Activated CD4-positive, alpha-beta T cell treated with anti-CD3 and anti-CD28 coated beads, Interleukin-2, amount 50 U/mL, for 4 hours (primary cell): Measurements from ENCODE around the gene ARNT2.
"Not testable (repeated sequence)": the region's sequence is repeated elsewhere in the genome, so short reads cannot be mapped to it uniquely, and the experiment has no call there.

Experiments used
- DNase-seq, 2 experiments: peaks; one replicate each; pipeline ENCODE4 v3.0.0-alpha.2; 2020

The ARNT2 gene

DNA sequence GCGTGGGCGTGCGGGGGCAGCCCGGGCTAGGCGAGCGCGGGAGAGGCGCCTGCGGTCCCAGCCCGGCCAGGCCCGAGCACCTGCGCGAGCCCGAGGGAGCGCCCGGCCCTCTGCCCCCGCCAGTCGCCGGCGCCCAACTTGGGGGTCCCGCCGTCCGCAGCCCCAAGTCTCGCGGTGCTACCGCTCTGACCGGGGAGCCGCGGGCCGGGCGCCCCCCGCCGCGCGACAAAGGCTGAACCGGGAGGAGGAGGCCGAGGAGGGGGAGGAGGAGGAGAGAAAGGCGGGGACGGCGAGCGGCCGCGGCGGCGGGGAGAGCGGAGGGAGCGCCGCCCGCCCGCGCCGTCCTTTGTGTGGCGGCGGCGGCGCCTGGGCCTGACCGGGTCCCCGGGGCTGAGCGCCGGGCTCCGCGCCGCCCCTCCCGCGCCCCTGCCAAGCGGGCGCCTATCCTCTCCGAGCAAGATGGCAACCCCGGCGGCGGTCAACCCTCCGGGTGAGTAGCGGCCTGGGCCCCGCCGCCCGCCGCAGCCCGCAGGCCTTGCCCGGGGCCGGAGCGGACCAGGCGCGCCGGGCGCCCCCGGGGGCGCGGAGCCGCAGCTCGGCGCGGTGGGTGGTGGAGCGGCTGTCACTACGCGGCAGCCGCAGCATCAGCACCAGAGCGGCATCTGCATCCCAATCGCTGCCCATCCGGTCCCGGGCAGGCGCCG, at the start of gene ARNT2:
Gene ARNT2, plus strand, starts transcription at position 326 of the 704 bp plus-strand sequence. Its CDS starts 134 bp downstream, at position 460.
- DNase-seq = no peak

DNA sequence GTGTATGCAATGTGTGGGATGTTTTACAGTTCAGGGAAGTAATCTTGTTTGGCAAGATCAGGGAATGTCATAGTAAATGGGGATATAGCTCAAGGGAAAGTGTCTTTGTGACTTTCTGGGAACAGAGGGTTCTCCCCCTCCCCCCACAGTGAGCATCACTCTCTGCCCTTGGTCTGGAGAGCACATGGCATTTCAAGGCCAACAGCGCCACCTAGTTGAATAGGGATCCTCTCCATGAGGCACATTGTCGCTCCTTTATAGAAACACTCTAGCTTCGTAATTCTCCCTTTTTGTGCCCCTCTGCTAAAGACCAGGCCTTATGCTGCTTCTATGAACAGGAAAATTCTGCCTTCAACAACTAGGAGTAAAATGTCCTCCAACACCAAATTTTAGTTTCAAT, 37.1 kb upstream of the ARNT2 start:
- DNase-seq = no peak

DNA sequence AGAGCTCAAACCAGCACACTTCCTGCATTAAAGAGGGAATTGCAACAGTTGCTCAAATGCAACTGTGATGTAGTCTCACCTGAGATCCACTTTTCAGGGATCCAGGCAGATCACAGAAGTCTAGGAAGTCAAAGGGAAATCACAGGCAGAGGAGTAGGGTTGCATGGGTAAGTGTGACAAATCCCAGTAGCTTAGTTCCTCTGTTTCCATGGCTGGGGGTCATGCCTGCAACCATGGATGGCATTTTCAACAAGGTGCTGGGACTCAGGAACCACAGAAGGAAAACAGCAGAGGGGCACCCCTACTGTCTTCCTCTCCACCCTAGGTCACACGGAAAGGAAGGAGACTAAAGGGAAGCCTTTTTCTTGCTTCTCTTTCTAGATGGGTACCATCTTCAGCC, 36.5 kb upstream of the ARNT2 start:
- no peak for DNase-seq

DNA sequence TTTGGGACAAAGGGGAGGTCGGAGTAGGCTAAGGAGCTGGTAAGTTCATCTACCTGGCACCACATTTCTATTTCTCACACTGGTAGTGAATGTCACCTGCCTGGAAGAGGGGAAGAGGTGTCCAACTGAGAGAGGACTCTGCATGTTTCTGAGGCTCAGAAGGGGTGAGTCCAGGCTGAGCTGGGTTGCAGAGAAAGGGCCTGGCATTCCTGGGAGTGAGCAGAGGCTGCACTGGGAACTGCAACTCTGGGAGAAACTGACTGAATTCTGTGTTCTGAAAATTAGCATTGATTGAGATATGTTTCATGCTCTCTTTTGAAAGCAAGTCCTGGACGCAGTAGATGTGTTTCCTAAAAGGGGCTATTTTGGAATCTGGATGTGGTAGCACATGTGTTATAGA, 32.3 kb upstream of the ARNT2 start:
- DNase-seq = no peak

DNA sequence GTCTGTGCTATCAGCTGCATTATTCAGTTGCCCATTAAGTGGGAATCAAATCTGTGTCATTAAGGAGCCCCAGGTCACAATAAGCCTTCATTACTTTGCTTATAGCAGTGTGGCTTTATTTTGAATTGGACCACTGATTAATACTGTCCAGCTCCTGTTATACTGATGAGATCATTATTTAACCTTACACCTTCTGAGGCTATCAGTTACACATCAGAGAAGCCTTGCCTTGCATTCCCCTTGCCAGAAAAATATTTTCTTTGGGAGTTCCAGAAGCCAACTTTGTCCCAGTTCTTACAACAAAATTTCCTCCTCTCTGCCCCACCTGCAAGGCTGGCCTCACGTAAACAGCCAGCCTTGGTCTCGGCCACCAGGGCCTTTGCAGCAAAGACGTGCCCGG, 29.7 kb upstream of the ARNT2 start:
- DNase-seq = no peak

DNA sequence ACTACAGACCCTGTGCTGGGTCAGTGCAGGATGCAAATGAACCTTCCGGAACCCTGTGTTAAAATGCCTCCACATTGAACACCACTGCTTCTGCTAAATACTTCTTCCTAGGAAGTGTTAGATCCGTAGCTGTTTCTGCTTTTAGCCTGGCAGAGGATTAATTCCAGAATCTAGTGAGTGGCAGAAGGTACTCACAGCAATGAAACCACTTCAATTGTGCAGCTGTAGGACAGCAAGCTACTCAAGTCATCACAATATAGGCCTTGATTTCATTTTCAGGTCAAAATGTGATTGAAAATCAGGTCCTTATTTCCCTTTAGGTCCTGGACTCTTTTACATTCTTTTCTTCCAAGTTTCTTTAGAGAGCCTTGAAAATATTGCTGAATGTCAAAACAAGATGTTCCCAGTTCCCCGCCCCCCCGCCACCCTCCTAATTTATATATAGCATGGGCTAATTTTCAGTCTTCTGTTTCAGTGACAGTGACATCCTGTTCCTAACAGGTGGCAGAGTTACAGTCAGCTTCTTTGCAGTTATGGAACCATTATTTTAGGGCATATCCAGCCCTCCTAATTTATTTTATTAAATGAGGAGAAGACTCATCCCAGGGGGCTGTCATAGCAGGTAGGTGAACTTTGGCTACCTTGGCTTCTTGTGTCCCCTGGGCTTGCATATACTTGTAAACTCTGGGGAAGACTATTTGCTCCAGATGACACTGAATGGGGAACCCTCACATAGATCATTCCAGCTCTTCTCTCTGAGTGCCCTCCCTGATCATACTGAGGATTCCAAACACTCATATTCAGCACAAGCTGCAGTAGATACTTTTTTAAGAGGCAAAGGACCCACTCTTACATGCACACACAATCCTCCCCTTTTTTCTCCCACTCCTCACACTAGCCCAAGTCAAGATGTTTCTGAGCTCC, 28.0 kb upstream of the ARNT2 start:
- DNase-seq = no peak

DNA sequence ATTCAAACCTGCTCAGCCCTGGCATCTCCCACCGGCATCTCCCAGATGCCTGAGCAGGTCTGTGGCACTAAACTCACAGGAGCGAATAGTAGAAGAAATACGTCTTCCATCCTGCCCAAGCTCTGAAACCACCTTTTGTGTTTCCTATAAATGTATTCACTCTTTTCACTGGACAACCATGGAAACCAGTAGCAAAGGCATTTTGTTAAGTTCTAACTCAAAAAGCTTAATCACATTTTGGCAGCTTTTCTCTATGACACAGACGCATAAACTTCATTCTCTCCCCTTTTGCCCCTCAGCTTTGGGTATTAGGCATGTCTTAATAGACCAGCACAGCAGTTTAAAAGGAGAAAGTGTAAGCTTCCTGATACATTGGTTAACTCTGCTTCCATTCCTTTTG, 24.5 kb upstream of the ARNT2 start:
- DNase-seq = no peak

DNA sequence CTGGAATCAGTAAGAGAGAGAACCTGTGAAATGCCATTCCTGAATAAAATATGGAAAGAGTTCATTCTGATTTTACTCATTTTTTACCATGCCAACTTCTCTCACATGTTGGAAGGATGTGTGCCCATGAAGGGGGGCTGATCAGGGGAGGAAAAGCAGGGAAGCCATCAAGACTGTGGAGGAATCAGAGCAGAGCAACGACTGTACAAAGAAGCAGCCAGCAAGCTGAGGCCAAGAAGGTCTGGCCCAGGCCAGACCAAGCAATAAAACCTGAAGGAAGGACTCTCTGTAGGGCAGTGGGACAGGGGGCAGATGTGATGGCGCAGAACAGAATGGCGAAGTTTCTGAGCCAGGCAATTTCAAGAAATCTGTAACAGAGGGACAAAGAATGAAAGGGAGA, 24.0 kb upstream of the ARNT2 start:
- no peak for DNase-seq

DNA sequence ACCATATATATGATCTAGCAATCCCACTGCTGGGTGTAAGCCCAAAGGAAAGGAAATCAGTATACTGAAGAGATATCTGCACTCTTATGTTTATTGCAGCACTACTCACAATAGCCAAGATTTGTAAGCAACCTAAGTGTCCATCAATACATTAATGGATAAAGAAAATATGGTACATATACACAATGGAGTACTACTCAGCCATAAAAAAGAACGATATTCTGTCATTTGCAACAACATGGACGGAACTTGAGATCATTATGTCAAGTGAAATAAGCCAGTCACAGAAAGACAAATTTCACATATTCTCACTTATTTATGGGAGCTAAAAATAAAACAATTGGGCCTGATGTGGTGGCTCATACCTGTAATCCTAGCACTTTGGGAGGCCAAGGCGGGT, 21.9 kb upstream of the ARNT2 start:
- DNase-seq = no peak

DNA sequence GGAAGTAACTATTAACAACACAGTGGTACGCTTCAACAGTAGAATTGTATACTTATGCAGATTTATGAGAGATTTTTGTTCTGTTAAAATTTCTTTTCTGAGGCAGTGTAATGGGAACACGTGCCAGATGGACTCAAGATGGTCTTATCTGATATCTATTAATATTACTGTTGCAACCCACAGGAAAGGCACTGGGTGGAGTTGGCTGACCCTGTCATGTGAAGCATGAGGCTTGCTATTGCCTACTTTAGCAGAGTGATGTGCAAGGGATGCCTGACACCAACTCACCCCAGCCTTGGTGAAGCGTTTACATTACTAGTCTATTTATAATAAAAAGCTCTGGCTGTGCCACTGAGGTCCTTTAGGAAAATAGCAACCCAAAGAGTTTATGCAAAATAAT, 19.8 kb upstream of the ARNT2 start:
- no peak for DNase-seq

DNA sequence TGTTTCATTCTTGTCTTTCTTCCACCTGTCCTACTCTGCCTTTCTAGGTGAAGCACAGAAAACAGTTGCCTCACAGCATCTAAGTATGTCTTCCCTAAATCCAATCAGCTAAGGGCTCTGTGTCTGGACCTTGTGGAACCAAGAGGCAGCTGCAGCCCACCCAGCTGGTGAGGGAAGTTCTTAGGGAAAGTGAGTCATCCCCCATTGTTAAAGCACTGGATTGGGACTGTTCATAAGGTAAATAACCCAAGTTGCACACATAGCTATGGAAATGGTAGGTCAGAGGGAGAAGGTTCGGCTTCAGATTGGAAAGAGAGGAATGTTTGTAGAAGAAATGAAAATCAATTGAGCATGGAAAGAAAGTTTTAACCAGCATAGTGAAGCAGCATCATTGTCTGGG, 18.0 kb upstream of the ARNT2 start:
- no peak for DNase-seq

DNA sequence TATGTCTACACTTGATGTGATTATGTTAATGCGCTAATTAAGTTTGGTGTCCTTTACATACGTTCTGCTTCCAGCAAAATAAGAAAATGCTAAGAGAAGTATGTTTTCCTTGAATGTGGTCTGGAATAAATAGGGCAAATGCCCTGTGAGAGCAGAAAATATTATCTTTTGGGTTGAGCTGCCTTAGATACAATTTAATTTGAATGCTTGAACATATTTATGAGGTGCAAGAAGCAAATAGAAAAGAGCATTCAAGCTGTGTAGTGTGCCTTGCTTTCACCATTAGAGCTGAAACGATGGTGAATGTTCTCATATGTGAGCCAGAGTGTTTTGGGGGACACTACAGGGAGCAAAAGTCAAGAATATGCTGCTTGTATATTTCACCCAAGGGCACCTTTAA, 15.9 kb upstream of the ARNT2 start:
- no peak for DNase-seq

DNA sequence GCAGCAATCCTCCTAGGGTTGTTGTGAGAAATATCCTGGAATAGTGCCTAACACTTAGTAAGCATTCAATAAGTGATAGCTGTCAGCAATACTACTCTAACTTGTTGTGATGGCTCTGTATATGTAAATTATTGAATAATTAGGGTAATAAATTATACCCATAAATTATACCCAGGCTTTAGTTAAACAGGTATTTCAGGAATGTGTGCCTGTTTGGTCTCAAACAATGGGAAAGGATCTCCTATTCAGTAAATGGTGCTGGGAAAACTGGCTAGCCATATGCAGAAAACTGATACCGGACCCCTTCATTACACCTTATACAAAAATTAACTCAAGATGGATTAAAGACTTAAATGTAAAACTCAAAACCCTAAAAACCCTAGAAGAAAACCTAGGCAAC, 14.8 kb upstream of the ARNT2 start:
- no peak for DNase-seq

DNA sequence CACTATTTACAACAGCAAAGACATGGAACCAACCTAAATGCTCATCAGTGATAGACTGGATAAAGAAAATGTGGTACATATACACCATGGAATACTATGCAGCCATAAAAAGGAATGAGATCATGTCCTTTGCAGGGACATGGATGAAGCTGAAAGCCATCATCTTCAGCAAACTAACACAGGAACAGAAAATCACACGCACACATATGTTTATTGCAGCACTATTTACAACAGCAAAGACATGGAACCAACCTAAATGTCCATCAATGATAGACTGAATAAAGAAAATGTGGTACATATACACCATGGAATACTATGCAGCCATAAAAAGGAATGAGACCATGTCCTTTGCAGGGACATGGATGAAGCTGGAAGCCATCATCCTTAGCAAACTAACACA, 13.2 kb upstream of the ARNT2 start:
- DNase-seq = not testable (repeated sequence)

DNA sequence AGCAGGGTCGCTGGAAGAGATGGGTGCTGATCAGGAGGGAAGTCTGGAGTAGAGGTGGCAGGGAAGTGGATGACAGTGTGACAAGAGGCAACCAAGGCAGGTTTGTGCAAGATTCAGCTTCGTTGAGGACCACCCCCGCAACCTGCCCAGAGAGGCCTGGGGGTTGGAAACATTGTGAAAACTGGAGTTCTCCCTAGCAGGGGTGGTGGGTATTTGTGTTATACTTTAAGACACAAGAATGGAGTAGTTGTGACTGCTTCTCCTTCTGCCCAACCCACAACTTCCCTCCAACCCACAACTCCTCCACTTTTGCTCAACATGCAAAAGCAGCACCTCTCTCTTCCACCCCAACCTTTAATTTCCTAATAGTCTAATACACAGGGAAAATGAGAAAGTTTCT, 8.6 kb upstream of the ARNT2 start:
- DNase-seq = no peak

DNA sequence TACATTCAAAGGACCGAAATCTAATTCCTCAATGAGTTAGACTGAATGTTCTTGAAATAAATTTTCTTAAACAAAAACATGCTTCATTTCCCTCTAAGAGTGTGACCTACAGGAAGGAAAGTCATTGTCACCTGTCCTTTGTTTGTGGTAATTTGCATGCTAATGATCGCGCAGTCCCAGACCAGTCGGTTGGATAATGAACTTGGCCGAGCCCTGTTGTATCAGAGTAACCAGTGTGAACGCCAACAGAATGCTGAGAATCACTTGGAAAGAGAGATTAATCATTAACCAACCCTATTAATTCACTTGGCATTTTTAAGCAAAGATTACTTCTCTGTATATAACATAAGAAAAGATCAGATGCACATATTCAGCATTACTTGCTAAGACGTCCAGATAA, 8.1 kb upstream of the ARNT2 start:
- no peak for DNase-seq

DNA sequence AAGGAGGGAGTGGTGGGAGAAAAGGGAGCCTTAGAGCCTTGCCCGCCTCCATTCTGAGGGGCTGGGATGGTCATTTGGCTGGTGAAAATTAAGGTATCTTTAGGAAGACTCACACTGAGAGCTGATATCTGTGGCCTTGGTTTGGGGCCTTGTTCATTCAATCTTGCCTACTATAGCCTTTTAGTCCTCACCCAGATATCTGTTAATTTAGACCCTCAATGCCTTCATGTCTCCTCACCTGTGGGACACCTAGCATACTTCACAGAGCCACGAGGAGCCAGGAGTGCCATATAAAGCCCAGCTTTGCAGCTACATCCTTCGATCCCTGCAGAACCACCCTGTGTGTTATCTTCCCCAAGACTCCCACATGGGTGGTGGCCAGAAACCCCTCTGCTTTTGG, 4.7 kb upstream of the ARNT2 start:
- no peak for DNase-seq

DNA sequence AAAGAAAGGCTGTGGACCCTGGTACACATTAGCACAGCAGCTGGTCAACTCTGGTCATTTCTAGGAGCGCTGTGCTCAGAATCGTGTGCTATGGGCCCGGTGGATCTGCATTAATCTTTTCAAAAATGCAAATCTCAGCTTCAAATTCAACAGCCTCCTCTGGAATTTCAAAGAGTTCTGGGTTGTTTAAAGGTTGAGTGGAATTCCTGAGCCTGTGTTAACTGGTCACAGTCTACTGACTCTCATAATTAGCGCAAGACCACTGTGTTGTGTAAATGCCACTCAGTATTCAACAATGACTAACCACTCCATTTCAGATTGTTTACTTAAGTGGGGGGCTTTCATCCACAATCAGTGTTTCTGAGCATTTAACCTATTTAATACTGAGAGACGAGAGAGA, 2.7 kb upstream of the ARNT2 start:
- no peak for DNase-seq

DNA sequence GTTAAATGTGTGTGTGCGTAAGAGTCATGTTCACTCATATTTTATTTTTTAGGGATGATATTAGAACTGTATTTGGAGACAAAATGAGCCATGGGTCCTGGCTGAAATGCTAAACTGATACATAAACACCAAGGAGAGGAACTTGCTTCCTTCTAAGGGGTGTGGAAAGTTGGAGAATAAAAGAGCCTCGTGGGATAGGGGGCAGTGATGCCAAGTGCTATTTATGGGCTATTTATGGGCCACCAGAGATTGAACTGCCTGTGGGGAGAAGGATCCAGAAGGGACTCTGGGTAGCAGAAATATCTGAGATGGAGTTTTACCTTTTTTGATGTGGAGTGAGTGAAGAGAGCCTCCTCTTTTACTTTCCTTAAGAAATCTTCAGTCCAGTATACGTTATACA, 1.8 kb upstream of the ARNT2 start:
- DNase-seq = no peak

DNA sequence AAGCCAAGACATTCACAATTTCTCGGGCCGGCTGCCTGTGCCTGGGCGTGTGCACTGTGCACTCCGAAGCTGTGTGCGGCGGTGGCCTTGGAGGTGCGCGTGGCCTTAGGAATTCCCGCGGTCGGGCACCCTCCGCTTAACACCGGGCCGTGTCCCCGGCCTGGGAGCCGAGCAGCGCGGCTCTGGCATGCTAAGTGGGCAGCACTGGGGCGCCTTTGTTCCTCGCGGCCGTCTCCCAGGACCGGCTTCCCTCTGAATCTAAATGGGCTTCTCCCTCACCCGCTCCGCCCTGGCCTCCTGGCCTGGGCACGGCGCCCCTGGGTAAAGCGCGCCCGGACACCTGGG, 498 bp upstream of the ARNT2 start:
- no peak for DNase-seq

DNA sequence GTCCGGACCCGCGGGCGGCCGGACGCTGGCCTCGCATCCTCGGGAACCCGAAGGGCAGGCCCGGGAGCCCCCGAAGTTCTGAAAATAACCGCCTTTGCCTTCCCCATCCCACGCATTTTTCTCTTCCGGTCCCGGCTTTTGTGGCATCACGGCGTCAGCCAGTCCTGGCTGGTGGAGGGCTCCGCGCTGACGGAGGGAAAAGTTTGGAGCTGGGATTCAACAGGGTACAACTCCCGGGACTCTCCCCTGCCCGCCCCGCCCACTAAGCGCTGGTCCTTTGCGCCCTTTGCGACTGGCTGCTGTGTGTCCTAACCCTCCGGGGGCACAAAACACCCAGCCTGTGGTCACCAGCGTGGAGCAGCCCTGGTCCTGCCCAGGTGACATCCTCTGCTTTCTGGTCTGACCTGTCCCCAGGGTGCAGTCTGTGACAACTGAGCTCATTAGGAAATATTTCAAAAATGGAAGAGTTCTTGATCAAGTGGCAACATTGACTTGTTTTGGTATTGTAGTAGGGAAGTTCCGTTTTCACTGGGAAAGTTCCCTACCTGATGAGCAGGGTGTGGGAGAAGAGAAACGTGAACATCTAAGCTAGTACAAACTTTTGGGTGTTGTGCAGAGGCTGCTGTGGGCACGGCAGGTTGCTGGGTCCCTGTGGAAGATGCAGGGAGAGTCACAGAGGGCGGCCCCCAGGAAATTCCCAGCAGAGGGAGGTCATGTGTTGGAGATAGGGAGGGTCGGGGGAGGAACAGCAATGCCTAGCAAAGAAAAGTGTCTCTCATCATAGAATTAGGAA, 775 bp downstream of the ARNT2 start:
- no peak for DNase-seq

DNA sequence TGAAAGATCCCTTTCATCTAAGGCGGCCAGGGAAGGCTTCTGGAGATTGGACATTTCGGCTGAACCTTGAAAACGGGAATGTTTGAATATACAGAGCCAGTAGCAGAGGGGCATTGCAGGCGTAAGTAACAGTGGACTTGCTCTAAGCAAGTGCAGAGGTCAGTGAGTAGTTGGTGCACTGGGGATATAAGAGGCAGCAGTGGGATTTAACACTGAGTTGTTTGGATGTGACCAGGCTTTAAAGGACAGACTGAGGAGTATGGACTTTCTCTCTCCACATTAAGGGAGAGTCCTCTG, 1.3 kb downstream of the ARNT2 start:
- no peak for DNase-seq

DNA sequence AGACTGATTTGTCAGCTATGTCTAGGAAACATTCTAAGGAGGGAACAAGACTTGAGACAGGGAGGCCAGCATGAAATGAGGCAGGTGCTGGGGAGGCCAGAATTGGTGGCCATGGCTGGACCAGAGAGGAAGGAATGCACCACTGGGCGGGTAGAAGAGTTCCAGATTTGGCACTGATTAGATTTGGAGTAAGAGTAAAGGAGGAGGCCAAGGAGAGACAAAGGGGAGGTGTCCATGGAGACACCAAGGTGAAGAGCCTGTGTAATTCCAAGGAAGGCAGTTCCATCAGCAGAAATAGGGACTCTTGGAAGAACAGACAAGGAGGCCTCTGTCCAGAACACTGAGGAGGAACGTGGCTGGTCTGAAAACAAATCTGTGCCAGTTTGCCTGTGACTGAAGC, 1.8 kb downstream of the ARNT2 start:
- no peak for DNase-seq

DNA sequence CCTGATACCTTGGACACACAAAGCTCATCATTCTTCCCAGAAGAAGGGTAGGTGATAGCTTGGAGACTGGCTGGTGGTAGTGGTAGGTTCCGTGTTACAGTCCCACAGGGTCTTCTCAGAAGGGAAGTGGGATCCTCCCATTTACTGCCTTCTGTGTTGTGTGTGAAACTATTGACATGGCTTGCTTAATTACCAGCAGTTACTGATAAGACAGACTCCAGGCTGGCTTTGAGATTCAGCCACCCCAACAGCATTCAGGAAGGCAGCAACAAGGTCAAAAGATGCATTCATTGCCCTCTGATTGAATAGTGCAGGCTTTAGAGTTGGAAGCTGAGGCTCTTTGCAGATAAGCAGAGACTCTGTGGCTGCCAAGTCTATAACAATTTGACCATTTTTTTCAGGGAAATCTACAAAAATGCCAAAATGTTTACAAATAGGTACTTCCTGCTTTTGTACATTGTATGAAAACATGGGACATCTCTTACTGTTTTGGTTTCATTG, 7.7 kb downstream of the ARNT2 start:
- DNase-seq = no peak
